OCI-LY7 (cell line): ENCODE data around the gene MTCL1. TPM values are rescaled to one million over a fixed set of nuclear protein-coding genes. Genes with fewer than 3 reads are reported as not detected.
A peak's percentile ranks its signal among the peaks of the same experiment; 100 is the strongest.

Source experiments
- BruUV-seq: library from RNA; stranded (reverse); fragments of 400-500 nt; replicated peaks from 2 replicates; lab custom pipeline; 2021; lab: Mats Ljungman, UMichigan
- CTCF ChIA-PET: fragments of 300-600 bp; sonication (Branson Sonifier 250); formaldehyde crosslinking; loops from one replicate; lab custom pipeline; 2022; ENCODE audit warnings: antibody characterized with exemption; ENCODE audit not compliant: unreplicated experiment; lab: Charles Lee
- POLR2A ChIA-PET: fragments of 300-600 bp; sonication (Branson Sonifier 250); formaldehyde crosslinking; loops from one replicate; lab custom pipeline; 2022; ENCODE audit warnings: antibody characterized with exemption; lab: Charles Lee
- DNase-seq: peaks from one replicate; pipeline ENCODE4 v3.0.0-alpha.2; 2015; ENCODE audit warnings: low spot score
- H2AFZ ChIP-seq: fragments of 200-600 bp; sonication (generic), shearing (Covaris generic); 2 replicates; pipeline ENCODE4 v1.6.1; 2014; ENCODE audit warnings: mild to moderate bottlenecking, antibody characterized with exemption, low read length, moderate library complexity
- H3K27ac ChIP-seq: fragments of 200-600 bp; sonication (generic); 2 replicates; pipeline ENCODE4 v1.5.1; 2014; ENCODE audit warnings: mixed run types, low read depth, mild to moderate bottlenecking, moderate library complexity, low read length, inconsistent platforms; ENCODE audit not compliant: poor library complexity, severe bottlenecking
- H3K36me3 ChIP-seq: fragments of 200-600 bp; sonication (generic); 2 replicates; pipeline ENCODE4 v1.6.1; 2014; ENCODE audit warnings: mild to moderate bottlenecking, antibody characterized with exemption, low read length, moderate library complexity, mixed read lengths; ENCODE audit not compliant: insufficient read depth
- H3K4me1 ChIP-seq: fragments of 200-600 bp; sonication (generic); 2 replicates; pipeline ENCODE4 v1.5.1; 2014; ENCODE audit warnings: mild to moderate bottlenecking, low read length; ENCODE audit not compliant: insufficient read depth, poor library complexity, severe bottlenecking
- H3K4me2 ChIP-seq: fragments of 200-600 bp; sonication (generic); 2 replicates; pipeline ENCODE4 v1.6.1; 2014; ENCODE audit warnings: mild to moderate bottlenecking, low read length
- H3K4me3 ChIP-seq: fragments of 200-600 bp; sonication (generic); 2 replicates; pipeline ENCODE4 v1.5.1; 2014; ENCODE audit warnings: mild to moderate bottlenecking, low read depth, low read length; ENCODE audit not compliant: poor library complexity, severe bottlenecking
- H3K79me2 ChIP-seq: fragments of 200-600 bp; sonication (generic); 2 replicates; pipeline ENCODE4 v1.6.1; 2016; ENCODE audit warnings: low read depth, mild to moderate bottlenecking, low read length, moderate library complexity, mixed read lengths; ENCODE audit not compliant: insufficient read depth
- H3K9me2 ChIP-seq: fragments of 200-600 bp; sonication (generic); 2 replicates; pipeline ENCODE4 v1.6.1; 2016; ENCODE audit warnings: mild to moderate bottlenecking, low read length, mixed read lengths; ENCODE audit not compliant: insufficient read depth
- H3K9me3 ChIP-seq: fragments of 200-600 bp; sonication (generic); 2 replicates; pipeline ENCODE4 v1.6.1; 2014; ENCODE audit warnings: mild to moderate bottlenecking, mixed run types, low read length, mixed read lengths
- H4K20me1 ChIP-seq: fragments of 200-600 bp; sonication (generic); 2 replicates; pipeline ENCODE4 v1.6.1; 2014; ENCODE audit warnings: mild to moderate bottlenecking, antibody characterized with exemption, low read length, moderate library complexity, mixed read lengths; ENCODE audit not compliant: insufficient read depth
- CTCF ChIP-seq: fragments of 200-600 bp; sonication (generic); conservative IDR thresholded peaks from 2 replicates; pipeline ENCODE4 v1.5.1; 2014; ENCODE audit warnings: mild to moderate bottlenecking, antibody characterized with exemption, low read length, moderate library complexity, mixed read lengths
- EZH2phosphoT487 ChIP-seq: fragments of 200-600 bp; sonication (generic); IDR thresholded peaks from 2 replicates; pipeline ENCODE4 v1.6.1; 2018; ENCODE audit warnings: low read depth, borderline replicate concordance, mild to moderate bottlenecking, mixed run types, antibody characterized with exemption, low read length, moderate library complexity, mixed read lengths
- intact Hi-C: fragments of 100-400 bp; cut with micrococcal nuclease; formaldehyde crosslinking; loops from one replicate; pipeline ENCODE4 v1.10.0; 2022; ENCODE audit not compliant: unreplicated experiment
- total RNA-seq, 2 experiments: library from RNA; depleted of rRNA in 1 of 2; stranded (reverse); fragments of >200 nt in 1 of 2; shearing (Covaris generic) in 1 of 2; gene quantifications; 2 replicates each; pipeline ENCODE4 v1.2.3, GENCODE V29; 2014 to 2022

Gene MTCL1
- total RNA-seq, 2 experiments from 2014 or later, result 96.8 to 159 TPM

- CTCF ChIA-PET, result interaction anchor here (0.6 to 1.3 kb wide), 3 partner anchors 9 to 90 kb away, joined by 3 to 4 read pairs (median 3); no protein-coding TSS in a partner anchor
- Histone ChIP-seq H3K27ac (peak overlapping the region; percentile 99), H3K4me2 (peak overlapping the region; percentile 63), H3K4me1 (peaks cover 79% of the 10 kb centered on the region), H3K36me3 (peaks cover 77% of the 10 kb centered on the region), H2AFZ (no peak overlapping the region), H3K9me3 (peaks cover 37% of the 10 kb centered on the region), H4K20me1 (no peaks in the 10 kb centered on the region), H3K9me2 (no peaks in the 10 kb centered on the region), H3K79me2 (peaks cover 59% of the 10 kb centered on the region), H3K4me3 (peak overlapping the region; percentile 44)
- intact Hi-C loops, result loop anchor here (1.0 to 10.0 kb wide), 5 partner anchors 11 to 321 kb away; no protein-coding TSS in a partner anchor
- no peak for TF ChIP-seq CTCF
- TF ChIP-seq EZH2phosphoT487, result no peak
- POLR2A ChIA-PET, result interaction anchor here (0.5 to 5.5 kb wide), 10 partner anchors 10 to 296 kb away, joined by 3 to 53 read pairs (median 3); no protein-coding TSS in a partner anchor
- BruUV-seq, result no TSS peak
- DNase-seq, result peak; percentile 65
These were observed 38.7 kb downstream of the MTCL1 start for GRCh38 chr18:8744038-8744437.

DNA sequence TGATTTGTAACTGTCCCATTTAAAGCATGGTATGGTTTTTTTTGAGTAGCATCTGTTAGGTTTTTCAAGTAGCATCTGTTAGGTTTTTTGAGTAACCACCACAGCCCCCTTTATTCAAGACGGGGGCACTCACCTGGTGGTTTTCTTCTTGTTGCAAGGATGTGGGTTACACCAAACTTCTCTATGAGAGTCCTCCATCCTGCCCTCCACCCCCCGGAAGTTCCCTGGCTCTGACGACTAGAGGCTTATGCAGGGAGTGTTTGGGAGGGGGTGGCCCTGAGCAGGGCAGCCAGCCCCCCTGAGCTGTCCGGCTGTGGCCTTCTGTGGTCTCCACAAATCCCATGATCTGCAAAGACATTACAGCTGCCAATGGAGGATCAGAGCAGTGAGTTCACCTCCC lies 39.3 kb downstream of the MTCL1 start:
- CTCF ChIA-PET, result interaction anchor here (1.3 kb wide), 1 partner anchor 91 kb away, joined by 3 read pairs; no protein-coding TSS in a partner anchor
- DNase-seq, result peak; percentile 95
- no peak overlapping the region for H2AFZ ChIP-seq
- no peaks in the 10 kb centered on the region for H4K20me1 ChIP-seq
- H3K4me1 ChIP-seq, result peaks cover 86% of the 10 kb centered on the region
- intact Hi-C loops, result loop anchor here (1.0 to 10.0 kb wide), 6 partner anchors 11 to 320 kb away; no protein-coding TSS in a partner anchor
- TF ChIP-seq EZH2phosphoT487 (no peak), CTCF (no peak)
- peak overlapping the region; percentile 63 for H3K4me2 ChIP-seq
- H3K9me2 ChIP-seq, result no peaks in the 10 kb centered on the region
- no TSS peak for BruUV-seq
- peaks cover 33% of the 10 kb centered on the region for H3K9me3 ChIP-seq
- POLR2A ChIA-PET, result interaction anchor here (0.7 to 5.5 kb wide), 6 partner anchors 13 to 167 kb away, joined by 3 to 53 read pairs (median 4); no protein-coding TSS in a partner anchor
- H3K79me2 ChIP-seq, result peaks cover 59% of the 10 kb centered on the region
- peak overlapping the region; percentile 60 for H3K4me3 ChIP-seq
- peaks cover 77% of the 10 kb centered on the region for H3K36me3 ChIP-seq
- H3K27ac ChIP-seq, result peak overlapping the region; percentile 99
